ENCODE results near the gene GRAMD2B.

GRAMD2B gene

DNA sequence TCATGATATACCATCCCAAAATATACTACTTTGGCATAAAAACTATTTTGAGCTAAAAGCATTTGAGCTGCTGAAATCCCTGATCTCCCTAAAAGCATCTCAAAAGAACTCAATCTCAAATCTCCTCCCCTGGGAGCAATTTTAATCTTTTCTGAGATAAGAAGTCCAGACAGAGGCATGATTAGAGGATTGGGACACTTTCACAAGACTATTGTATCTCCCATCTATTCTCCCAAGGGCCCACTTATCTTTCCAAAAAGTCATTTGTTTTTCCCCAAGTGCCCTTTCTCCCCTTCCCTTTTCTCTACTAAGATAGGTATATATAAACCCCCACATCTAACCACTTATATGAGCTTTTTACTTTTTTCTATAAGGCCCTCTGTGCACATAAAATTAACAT, 92.1 kb downstream of the GRAMD2B start:
- DNase-seq, result no peak

DNA sequence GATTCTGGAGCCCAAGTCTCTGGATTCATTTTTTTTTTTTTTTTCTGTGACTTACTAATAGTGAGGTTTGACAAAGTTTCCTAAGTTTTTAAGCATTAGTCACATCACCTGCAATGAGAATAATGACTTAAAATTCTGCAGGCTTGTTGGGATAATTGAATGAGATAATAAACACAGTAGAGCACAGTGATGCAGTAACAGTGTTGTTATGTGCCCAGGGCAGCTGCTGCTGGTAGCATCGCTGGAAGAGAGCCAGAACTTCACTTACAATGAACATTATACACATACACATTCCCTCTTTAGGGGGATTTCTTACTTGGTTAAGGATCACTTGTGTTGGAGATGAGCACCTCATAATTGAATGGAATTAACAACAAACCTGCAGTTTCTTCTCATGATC, 92.9 kb downstream of the GRAMD2B start:
- peak; percentile 91 for DNase-seq

DNA sequence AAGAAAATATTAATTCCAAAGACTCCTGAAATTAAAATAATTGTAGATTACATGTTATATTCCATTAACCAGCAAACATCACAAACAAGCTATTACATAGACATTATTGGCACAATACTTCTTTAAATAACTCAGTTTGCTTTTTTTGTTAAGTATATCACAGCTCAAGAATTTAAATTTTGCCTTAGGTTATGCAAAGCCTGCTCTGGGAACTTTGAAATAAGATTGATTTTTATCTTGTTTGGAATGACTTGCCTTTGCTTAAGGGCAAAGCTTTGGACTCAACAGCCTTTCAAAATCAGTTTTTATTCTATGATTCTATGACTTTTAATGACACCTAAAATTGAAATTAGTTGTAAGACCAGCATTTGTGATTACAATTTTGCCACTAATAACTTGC, 93.6 kb downstream of the GRAMD2B start:
- DNase-seq, result no peak

DNA sequence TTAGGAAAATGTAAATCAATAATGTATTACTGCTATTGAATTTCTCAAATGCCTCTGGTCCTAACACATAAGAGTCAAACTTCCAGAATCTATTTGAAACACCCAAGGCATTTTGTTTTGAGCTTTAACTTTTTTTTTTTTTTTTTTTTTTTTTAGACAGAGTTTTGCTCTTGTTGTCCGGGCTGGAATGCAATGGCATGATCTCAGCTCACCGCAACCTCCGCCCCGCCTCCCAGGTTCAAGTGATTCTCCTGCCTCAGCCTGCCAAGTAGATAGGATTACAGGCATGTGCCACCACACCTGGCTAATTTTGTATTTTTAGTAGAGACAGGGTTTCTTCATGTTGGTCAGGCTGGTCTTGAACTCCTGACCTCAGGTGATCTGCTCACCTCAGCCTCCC, 96.0 kb downstream of the GRAMD2B start:
- peak; percentile 17 for DNase-seq

DNA sequence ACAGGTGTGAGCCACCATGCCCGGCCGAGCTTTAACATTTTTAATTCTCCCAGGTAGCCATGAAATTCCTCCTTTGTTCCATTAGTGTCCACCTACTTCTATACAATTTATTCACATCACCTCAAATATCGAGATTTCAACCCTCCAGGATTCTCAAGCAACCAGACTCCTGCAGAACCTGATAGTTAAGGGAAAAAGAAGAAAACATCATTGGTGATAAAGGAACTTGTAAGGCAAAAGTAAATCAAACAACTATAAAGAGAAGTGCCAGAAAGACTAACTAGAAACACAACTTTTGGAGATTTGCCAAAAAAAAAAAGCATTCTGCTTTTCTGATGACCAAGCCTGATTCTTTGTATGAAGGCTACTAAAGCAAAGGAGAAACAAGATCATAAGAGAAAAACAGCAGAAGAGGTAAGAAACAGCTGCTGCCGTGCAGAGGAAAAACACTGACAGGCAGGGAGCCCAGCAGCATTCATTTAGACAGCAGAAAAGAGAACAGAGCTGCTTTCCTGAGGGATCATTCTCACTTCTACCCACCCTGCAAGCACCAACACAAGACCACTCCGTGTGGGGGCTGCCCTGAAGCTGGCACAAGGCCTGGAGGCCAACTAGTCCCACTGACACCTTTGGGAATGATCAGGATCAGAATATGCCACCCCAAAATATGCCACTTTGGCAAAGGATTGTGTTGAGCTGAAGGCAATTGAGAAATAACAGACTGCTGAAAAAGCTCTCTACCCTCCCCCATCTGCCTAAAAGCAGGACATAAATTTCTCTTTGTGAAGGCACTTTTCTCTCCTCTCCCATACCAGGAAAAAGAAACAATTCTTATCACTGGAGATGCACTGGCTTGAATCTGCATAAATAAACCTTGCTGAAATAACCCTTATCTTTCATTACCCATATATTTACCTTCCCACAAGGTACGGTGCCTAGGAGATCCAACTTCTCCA, 96.7 kb downstream of the GRAMD2B start:
- DNase-seq, result peak; percentile 28

DNA sequence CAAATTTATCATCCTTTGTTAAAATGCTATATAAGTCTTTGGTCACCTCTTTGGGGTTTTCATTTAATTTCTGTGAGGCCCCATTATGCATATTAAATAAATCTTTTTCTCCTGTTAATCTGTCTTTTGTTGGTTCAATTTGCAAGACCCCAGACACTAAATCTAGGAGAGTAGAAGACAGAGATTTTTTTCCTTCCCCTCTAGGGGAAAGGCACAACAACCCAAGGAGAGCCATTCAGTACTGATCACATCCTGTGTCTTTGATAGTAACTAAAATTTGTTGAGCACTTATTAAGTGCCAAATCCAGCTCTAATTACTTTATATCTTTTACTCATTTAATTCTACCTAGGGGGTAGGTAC, 97.4 kb downstream of the GRAMD2B start:
- DNase-seq, result no peak

DNA sequence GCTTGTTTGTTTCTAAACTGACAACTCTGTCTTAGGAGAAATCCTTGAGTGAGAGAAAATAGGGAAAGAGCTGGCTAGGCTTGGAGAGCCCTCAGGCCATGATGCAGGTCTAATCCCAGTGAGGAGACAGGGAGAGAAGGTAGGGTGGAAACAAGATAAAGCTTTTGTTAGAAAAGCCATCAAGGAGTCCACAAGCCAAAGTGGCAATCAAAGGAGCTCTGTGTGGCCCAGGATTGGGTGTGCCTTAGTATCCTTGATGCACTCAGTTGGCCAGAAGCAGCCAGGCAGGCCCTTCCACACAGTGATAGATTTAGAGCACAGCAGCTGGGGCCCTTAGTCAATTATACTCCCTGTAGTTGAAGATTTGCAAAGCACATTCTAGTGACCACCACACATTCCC, 97.9 kb downstream of the GRAMD2B start:
- DNase-seq, result no peak

DNA sequence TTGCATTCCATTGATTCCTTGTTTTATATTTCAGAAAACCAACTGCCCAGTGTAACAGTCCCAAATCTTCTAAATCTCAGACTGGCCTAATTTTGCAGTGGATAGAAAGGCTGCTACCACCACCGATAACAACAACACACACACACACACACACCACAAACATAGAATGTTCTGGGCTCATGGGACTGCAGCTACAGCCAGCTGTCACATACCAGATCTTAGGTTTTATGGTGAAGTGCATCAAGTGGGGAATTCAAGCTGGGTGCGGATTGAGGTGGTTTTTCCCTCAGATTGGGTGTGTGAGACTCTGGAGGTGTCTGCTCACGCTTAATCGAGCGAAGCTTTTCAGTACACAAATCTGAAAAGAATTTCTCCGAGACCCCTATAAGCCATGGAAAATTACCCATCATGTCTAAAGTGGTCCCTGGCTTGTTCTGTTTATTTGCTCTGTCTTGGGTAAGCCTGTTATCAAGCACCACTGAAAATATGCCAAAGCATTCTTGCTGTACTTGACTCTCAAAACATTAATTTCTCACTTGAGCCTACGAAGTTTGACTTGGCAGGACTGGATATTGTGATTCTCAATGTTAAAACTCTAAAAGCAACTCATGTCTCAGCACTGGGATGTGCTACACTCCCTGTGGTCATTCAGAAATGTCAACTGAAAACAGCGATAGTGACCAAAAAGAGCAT, 100.8 kb downstream of the GRAMD2B start:
- DNase-seq, result no peak

DNA sequence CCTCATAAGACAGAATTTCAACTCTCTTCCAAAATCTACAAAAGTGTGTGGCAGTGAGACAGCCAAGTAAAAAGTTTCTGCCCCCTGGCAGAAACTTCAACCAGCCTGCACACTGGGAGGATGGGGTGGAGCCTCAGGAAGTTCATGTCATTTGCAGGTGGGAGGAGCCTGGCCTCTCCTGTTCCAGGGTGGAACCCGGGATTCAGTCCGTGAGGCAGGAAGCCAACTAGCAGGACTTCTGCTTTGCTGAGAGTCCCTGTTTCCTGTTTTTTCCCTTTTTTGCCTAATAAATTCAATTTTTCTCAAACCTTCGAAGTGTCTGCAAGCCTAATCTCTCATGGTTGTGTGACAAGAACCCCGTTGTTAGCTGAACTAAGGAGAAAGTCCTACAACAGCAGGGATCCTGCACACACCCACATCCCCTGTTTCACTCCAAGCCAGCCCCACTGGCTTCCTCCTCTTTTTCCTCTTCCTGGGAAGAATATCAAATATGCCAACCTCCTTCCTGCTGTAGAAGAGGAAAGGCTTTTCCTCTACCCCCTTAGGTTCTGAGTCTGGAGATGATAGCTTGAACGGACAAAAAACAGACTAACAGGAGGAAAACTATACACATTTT, 102.5 kb downstream of the GRAMD2B start:
- DNase-seq, result no peak

DNA sequence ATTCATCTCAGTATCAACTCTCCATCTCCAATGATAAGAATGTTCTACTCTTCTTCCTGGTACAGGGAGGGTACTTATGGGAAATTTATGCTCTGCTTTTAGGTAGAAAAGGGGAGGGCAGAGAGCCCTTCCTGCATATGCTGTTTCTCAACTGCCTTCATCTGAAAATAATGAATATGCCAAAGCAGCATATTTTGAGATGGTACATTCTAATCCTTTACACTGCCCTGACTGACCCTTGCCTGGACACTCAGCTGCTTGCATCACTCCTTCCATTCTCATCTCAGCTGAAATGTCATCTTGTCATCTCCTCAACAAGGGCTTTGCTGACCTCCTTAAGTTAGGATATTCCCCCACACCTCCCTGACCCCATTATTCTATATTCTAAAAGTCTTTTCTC, 103.3 kb downstream of the GRAMD2B start:
- no peak for DNase-seq

DNA sequence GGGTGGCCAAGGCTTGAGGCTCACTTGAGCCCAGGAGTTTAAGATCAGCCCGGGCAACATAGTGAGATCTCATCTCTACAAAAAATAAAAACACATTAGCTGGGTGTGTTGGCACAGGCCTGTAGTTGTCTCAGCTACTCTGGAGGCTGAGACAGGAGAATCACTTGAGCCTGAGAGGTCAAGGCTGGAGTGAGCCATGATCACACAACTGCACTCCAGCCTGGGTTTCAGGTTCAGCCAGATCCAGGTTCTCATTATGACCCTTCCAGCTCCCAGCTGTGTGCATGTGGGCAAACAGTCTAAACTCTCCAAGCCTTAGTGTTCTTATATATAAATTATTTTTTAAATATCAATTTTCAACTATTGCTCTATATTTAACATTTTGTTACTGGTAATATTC, 103.9 kb downstream of the GRAMD2B start:
- DNase-seq, result no peak

DNA sequence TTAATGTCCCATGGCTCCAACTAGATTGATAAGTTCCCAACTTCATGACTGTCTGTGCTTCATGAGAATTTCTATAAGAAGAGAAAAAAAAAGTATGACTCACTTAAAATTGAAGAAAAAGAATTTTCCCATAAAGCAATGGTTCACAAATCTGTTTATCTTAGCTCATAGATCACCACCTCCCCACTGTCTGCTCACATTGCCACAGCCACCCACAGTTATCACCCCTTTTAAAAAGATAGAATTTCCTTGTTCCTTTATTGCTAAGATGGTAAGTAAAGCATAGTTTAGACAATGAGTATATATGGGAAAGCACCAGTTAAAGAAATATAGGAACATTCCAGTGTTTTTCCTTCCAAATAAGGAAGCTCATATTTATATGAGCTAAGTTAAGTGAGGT, 104.7 kb downstream of the GRAMD2B start:
- DNase-seq, result no peak

DNA sequence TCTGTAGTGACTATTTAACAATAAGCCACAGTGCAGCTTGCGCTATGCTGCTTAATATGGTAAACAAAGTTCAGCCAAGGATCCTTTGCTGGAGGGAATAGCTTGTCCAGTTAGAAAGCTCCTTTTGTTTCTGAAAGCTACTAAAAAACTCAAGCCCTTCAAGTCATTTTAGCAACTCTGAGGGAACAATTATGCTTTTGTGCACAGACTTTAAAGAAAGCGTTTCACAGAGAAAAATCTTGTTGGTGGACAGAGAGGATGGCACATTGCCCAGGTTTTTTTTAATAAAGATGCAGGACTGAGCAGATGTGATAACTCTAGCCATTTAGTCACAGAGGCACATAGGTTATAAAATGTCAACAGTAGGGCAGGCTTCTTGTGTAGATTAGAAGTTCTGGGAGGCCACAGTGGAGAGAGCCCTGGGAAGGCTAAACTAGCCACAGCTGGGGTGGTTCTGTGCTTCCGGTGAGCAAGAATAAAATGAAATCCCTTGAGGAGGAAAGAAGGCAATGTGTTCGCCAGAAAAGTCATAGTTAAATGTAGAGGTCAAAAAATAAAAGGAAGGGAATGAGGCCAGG, 108.4 kb downstream of the GRAMD2B start:
- DNase-seq, result no peak

DNA sequence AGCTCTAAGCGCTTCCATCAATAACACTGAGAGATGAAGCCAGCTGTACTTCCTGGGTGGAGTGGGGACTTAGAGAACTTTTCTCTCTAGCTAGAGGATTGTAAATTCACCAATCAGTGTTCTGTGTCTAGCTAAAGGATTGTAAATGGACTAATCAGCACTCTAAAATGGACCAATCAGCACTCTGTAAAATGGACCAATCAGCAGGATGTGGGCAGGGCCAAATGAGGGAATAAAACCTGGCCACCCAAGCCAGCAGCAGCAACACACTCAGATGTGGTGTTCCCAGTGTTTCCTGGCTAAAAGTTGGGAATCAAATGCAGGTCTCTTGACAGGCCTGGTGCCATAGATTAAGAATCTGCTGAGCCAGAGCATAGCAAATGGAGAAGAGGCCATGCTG, 111.3 kb downstream of the GRAMD2B start:
- no peak for DNase-seq

DNA sequence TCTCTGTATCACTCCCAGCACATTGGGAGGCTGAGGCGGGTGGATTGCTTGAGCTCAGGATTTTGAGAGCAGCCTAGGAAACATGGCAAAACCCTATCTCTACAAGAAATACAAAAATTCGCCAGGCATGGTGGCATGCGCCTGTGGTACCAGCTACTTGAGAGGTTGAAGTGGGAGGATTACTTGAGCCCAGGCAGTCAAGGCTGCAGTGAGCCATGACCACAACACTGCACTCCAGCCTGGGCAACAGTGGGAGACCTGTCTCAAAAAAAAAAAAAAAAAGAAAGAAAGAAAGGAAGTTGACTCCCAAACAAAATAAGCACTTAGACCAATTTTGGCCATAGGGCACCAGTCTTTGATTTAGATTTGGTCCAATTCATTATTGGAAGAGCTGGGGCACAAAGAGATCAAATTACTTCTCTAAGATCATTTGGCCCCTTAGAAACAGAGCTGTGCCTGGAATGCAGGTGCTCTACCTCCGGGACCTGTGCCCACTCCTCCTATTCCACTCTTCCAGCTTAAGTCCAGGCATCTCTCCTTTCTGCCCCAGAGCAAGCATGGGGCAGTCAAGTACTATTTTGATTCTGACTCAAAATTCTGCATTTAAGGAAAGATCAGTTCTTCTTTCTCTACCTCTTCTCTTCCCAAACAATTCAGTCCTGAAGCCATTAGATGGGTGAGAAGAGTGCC, 112.8 kb downstream of the GRAMD2B start:
- DNase-seq, result no peak

DNA sequence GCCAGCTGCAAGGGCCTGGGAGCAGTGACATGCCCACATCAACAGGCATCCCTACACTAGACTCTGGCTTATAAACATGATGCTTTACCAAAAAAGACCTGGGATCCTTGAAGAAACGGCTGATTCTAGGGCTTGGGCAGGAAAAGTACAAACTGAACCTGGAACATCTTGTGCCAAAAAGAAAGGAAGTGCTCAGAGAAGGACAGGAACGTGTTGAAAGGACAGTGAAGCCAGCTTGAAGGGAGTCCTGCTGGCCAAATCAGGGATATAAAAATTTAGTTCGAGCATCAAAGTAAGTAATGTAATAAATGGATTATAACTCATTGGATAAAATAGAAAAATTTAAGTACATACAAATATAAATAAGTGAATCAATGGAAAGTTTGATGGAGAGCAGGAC, 113.7 kb downstream of the GRAMD2B start:
- no peak for DNase-seq

DNA sequence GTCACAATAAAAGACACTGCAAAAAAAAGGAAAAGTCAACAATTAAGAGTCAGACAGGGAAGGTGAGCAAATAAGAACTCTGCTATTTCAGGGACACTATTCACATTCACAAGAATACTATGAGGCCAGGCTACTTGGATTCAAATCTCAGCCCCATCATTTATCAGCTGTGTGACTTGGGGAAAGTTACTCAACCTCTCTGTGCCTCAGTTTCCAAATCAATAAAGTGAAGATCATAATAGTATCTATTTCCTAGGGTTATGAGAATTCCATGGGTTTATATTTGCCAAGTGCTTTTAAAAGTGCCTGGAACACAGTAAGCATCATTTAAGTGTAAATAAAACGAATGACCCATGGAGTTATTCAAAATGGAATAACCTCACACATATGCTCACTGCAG, 115.4 kb downstream of the GRAMD2B start:
- no peak for DNase-seq

DNA sequence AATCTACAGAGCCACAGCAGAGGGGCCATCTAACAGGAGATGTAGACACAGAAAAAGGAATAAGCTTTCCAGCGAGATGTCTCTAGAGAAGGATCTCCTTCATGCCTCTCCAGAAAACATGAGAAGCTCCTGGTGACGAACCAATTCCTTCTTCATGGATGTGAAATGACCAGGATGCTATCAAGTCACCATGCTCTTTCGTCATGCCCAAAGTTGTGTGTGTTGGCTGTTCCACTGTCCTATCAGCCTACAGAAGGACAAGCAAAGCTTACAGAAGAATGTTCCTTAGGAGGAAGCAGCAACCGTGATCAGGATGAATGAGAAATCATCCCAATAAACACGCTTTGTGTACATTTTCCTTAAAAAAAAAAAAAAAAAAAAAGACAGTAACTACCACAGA, 117.4 kb downstream of the GRAMD2B start:
- no peak for DNase-seq

DNA sequence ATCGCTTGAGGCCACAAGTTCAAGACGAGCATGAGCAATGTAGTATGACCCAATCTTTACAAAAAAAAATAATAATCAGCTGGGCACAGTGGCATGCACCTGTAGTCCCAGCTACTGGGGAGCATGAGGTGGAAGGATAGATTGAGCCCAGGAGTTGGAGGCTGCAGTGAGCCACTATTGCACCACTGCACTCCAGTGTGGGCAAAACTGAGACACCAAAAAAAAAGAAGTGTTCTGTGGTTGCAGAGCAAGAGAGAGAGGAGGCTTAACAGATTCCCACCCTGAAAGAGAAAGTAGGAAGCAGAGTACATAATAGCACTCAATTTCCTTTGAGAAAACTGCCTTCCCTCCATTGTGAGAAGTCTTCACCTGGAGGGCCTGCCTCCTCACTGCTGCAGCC, 119.2 kb downstream of the GRAMD2B start:
- no peak for DNase-seq

DNA sequence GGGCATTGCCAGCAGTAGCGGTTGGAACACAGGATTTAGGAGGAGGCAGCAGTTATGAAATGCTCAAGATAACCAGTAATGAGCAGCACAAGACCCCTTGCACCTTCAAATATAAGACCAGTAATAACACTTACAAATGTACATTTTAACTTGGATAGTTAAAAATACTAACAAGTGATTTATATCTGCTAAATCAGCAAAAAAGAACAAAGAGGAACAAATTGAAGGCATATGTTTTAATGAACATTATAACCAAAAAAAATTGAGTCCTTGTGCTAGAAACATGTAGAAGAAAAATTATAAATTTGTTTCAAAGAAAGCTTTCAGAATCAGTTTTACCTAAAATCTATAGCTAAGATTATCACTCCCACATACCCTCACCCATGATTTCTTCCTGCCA, 119.8 kb downstream of the GRAMD2B start:
- DNase-seq, result no peak

DNA sequence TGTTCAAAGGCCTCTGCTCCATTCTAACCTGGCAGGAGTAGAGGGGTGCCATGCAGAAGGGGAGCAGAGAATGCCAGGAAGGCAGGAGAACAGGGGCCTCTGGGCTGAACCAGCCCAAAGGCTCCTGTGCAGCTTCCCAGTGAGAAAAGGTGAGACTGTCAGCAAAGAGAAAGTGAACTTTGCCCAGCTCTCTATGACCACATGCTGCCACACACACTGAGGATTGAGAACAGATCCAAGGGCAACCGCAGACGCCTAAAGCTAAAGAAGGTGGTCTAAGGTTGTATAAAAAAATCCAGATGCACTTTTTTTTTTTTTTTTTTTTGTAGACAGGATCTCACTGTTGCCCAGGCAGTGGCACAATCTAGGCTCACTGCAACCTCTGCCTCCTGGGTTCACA, 120.5 kb downstream of the GRAMD2B start:
- DNase-seq, result no peak
